A549 treated with CORT108297 at 1 μM for 4 hours (cell line): ENCODE data around the gene BDKRB1. TPM values are rescaled to one million over a fixed set of nuclear protein-coding genes. Genes with fewer than 3 reads are reported as not detected.

Source experiments
- total RNA-seq: library from RNA; stranded (reverse); fragments of 200-300 nt; extraction: Qiagen RNA extraction; gene quantifications from 5 replicates; pipeline ENCODE4 v1.2.3, GENCODE V29; 2022

Gene BDKRB1
- total RNA-seq = 0.81 to 1.1 TPM (median 0.86 TPM) in 5 replicates

DNA sequence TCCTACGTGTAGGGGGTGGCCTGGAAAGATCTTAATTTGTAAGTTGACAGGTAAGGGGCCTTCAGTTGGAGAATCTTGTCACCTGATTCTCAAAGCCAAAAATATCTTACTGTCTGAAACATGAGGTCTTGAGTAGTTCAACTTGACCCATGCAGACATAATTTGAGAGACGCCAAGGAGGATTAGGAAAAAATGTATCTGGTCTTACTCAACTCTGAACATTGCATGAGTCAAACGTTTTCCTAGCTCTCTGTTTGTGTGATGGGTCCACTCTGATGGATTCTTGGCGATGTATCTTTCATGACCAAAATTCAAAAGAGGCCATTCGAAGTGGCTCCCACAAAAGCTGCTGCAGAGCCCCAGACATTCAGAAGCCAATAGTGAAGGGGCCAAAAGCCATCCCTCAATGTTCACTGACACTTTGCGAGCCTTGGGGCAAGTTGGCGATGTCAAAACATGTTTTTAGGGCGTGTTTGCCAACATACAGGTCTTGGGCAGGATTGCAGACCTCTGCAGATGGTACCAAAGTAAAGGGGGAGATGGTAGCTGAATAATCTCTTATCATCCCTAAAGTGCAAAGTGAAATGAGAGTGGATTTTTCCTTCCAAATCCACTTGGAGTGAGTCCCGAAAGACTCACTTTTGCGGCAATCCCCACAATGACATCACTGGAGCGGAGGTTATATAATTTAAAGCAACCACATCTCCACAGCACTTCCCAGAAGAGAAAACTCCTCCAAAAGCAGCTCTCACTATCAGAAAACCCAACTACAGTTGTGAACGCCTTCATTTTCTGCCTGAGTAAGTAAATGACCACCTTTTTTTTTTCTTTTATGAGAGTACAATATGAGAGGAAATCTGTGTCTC, at the start of gene BDKRB1:
TSS of gene BDKRB1 (plus strand) at position 710 of the 866 bp plus-strand sequence. CDS start 7,473 bp downstream, outside the sequence.

Other genes with a start within 250 kb of the BDKRB1 start
- gene C14orf132, start 216.8 kb upstream of the BDKRB1 start, total RNA-seq = 3.7 to 5.9 TPM (median 4.7 TPM) in 5 replicates
- 1.9 to 3.3 TPM (median 2.9 TPM) in 5 replicates for gene BDKRB2, start 51.4 kb upstream of the BDKRB1 start, total RNA-seq
- gene ATG2B, start 107.1 kb downstream of the BDKRB1 start, total RNA-seq = 6.0 to 9.9 TPM (median 8.0 TPM) in 5 replicates
- gene GSKIP, start 107.3 kb downstream of the BDKRB1 start, total RNA-seq = 16.2 to 23.2 TPM (median 22.4 TPM) in 5 replicates
- 1.8 to 2.6 TPM (median 2.4 TPM) in 5 replicates for gene AK7, start 135.9 kb downstream of the BDKRB1 start, total RNA-seq
- 79.0 to 90.5 TPM (median 87.6 TPM) in 5 replicates for gene PAPOLA, start 246.2 kb downstream of the BDKRB1 start, total RNA-seq